Measurements from ENCODE around the gene RSPH6A.

DNA sequence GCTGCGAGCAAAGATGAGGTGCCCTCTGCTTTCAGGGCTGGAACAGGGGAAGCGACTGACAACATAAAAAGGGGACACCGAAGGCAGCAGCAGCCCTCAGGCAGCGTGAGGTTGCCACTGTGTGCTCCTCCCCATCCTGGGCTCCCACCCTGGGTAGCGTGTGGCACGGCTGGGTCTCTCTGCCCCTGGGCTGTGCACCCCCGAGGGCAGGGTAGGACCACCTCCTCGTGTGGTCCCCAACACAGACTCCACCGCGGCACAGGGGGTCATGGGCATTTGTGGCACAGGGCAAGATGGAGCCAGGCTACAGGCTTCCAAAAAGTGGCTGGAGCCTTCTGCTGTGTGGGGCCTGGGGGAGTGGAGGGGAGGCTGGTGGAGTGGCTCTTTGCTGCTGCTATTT, 6.5 kb upstream of the RSPH6A start:
- TF ChIP-seq POLR2A (IDR thresholded peaks at IDR 0.05) (no peak), POLR2AphosphoS5 (IDR thresholded peaks at IDR 0.05) (peak in 2 of 3 donors; percentile 39 to 73)
- TF ChIP-seq, protein P1, sequence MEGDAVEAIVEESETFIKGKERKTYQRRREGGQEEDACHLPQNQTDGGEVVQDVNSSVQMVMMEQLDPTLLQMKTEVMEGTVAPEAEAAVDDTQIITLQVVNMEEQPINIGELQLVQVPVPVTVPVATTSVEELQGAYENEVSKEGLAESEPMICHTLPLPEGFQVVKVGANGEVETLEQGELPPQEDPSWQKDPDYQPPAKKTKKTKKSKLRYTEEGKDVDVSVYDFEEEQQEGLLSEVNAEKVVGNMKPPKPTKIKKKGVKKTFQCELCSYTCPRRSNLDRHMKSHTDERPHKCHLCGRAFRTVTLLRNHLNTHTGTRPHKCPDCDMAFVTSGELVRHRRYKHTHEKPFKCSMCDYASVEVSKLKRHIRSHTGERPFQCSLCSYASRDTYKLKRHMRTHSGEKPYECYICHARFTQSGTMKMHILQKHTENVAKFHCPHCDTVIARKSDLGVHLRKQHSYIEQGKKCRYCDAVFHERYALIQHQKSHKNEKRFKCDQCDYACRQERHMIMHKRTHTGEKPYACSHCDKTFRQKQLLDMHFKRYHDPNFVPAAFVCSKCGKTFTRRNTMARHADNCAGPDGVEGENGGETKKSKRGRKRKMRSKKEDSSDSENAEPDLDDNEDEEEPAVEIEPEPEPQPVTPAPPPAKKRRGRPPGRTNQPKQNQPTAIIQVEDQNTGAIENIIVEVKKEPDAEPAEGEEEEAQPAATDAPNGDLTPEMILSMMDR (IDR thresholded peaks at IDR 0.05 in 8 of 11, conservative IDR thresholded peaks at IDR 0.05 in 3 of 11): no peak

Measured in spleen (tissue), 7 donors.